Measurements from ENCODE around the gene BMAL2. TPM values are rescaled to one million over a fixed set of nuclear protein-coding genes. Genes with fewer than 3 reads are reported as not detected.

BMAL2 gene
- total RNA-seq, 2 donors from 2014 or later: 5.8 to 11.1 TPM

GRCh38 chr12:27343255-27344000, 10.8 kb downstream of the BMAL2 start:
- Histone ChIP-seq H3K4me1 (ENCODE audit: control insufficient read depth in 1 of 2, low read depth in 2 of 2) (no peaks in the 10 kb centered on the region), H3K9me3 (no peaks in the 10 kb centered on the region), H3K4me3 (no peak overlapping the region), H3K36me3 (no peaks in the 10 kb centered on the region), H3K27ac (no peak overlapping the region), H3K27me3 (replicated peaks; ENCODE audit: insufficient read depth) (no peaks in the 10 kb centered on the region)
- no peak for TF ChIP-seq CTCF (IDR thresholded peaks at IDR 0.05)
- DNase-seq (ENCODE audit: low spot score) (no peak), ATAC-seq (ENCODE audit: insufficient number of reproducible peaks, low FRiP score, low read depth) (no peak)

GRCh38 chr12:27344246-27344645, 11.6 kb downstream of the BMAL2 start:
- Histone ChIP-seq H3K27ac (no peak overlapping the region), H3K4me1 (ENCODE audit: control insufficient read depth in 1 of 2, low read depth in 2 of 2) (no peaks in the 10 kb centered on the region), H3K27me3 (replicated peaks; ENCODE audit: insufficient read depth) (no peaks in the 10 kb centered on the region), H3K4me3 (no peak overlapping the region), H3K9me3 (no peaks in the 10 kb centered on the region), H3K36me3 (no peaks in the 10 kb centered on the region)
- no peak for TF ChIP-seq CTCF (IDR thresholded peaks at IDR 0.05)
- no peak for DNase-seq (ENCODE audit: low spot score)
- no peak for ATAC-seq (ENCODE audit: insufficient number of reproducible peaks, low FRiP score, low read depth)

DNA sequence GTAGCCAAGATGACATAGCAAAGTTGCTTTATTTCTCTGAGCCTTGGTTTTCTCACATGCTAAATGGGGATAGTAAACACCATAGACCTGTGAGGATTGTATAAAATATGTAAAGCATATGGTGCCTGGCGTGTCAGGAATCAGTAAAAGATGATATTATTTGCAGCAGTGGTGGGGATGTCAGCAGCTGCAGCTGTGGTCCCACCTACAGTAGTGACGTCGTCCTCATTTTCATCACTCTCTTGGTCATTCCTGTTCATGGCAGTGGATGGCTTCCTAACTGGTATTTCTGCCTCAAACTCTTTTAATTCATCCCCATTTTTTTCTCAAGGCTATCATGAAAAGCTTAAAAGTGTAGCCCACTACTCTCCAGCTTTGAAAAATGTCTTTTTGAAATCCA, 12.1 kb downstream of the BMAL2 start:
- Histone ChIP-seq H3K27me3 (replicated peaks; ENCODE audit: insufficient read depth) (no peaks in the 10 kb centered on the region), H3K4me1 (ENCODE audit: control insufficient read depth in 1 of 2, low read depth in 2 of 2) (no peaks in the 10 kb centered on the region), H3K27ac (no peak overlapping the region), H3K36me3 (no peaks in the 10 kb centered on the region), H3K4me3 (no peak overlapping the region), H3K9me3 (no peaks in the 10 kb centered on the region)
- TF ChIP-seq CTCF (IDR thresholded peaks at IDR 0.05): no peak
- ATAC-seq (ENCODE audit: insufficient number of reproducible peaks, low FRiP score, low read depth) (no peak), DNase-seq (ENCODE audit: low spot score) (no peak)

GRCh38 chr12:27345376-27345775, 12.7 kb downstream of the BMAL2 start:
- TF ChIP-seq CTCF (IDR thresholded peaks at IDR 0.05): no peak

GRCh38 chr12:27347779-27348178, 15.1 kb downstream of the BMAL2 start:
- Histone ChIP-seq H3K4me1 (ENCODE audit: control insufficient read depth in 1 of 2, low read depth in 2 of 2) (no peaks in the 10 kb centered on the region), H3K9me3 (no peaks in the 10 kb centered on the region)
- TF ChIP-seq CTCF (IDR thresholded peaks at IDR 0.05): no peak

More at GRCh38 chr12:27345376-27345775, 12.7 kb downstream of the BMAL2 start:
- Histone ChIP-seq H3K4me1 (ENCODE audit: control insufficient read depth in 1 of 2, low read depth in 2 of 2) (no peaks in the 10 kb centered on the region), H3K27ac (no peak overlapping the region), H3K9me3 (no peaks in the 10 kb centered on the region), H3K4me3 (no peak overlapping the region), H3K27me3 (replicated peaks; ENCODE audit: insufficient read depth) (no peaks in the 10 kb centered on the region), H3K36me3 (no peaks in the 10 kb centered on the region)
- no peak for ATAC-seq (ENCODE audit: insufficient number of reproducible peaks, low FRiP score, low read depth)
- DNase-seq (ENCODE audit: low spot score): no peak

More at GRCh38 chr12:27347779-27348178, 15.1 kb downstream of the BMAL2 start:
- no peaks in the 10 kb centered on the region for H3K27me3 ChIP-seq (replicated peaks; ENCODE audit: insufficient read depth)
- H3K27ac ChIP-seq: no peak overlapping the region
- no peak for ATAC-seq (ENCODE audit: insufficient number of reproducible peaks, low FRiP score, low read depth)
- no peak overlapping the region for H3K4me3 ChIP-seq
- no peaks in the 10 kb centered on the region for H3K36me3 ChIP-seq
- no peak for DNase-seq (ENCODE audit: low spot score)

Measured in thoracic aorta (tissue), 2 donors.